Endometrium (tissue), 2 donors: ENCODE results near the gene FAM149B1.

Source experiments
- FAIRE-seq: peaks from 2 replicates; lab custom pipeline; 2012; peaks lifted over from hg19 to GRCh38; lab: Jason Lieb, UNC
- donor health status: control.
- donor health status: control.

FAM149B1 gene

DNA sequence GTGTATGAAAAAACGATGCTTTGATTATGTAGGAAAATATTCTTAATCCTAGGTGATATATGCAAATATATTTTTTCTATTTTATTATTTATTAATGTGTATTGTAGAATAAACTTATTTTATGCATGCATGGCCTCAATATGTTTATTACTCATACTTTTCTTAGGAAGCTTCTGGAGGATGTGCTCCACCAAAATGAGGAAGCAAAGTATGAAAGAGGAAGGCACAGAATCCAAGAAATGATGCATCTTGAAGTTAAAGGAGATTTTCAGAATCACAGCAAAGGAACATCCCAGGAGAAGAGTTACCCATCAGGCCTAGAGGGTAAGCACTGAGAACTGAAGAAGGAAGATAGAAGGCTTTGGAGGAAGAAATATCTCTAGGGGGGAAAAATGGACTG, 119.5 kb downstream of the FAM149B1 start:
- FAIRE-seq, result no peak

DNA sequence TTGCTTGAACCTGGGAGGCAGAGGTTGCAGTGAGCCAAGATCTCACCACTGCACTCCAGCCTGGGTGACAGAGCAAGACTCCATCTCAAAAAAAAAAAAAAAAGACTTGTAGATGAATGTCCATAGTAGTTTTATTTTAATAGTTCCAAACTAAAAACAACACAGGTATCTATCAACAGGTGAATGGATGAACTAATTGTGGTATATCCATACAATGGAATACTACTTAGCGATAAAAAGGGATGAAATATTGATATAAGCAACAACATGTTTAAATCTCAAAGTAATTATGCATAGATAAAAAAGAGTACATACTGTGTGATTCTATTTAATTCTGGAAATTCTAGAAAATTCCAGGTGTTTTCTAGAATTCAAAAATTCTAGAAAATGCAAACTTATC, 122.0 kb downstream of the FAM149B1 start:
- FAIRE-seq, result no peak

DNA sequence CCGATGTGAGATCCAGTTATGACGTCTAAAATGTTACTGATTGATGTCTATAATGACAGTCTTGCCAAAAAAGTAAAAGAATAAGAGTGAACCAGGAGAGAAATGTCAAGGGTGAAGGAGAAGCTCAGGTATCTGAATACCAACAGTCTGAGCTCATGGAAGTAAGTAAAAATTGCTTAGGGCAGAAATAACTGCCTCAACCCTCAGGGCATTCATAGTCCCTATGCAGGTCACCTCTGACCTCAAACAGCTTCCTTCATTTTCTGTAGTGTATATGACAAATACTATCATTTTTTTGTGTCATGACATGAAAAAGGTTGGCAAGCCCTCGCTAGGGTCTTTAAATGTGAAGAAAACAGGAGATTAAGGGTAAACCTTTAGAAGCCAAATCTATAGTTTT, 125.5 kb downstream of the FAM149B1 start:
- FAIRE-seq, result no peak
